Activated CD8-positive, alpha-beta T cell treated with anti-CD3 and anti-CD28 coated beads for 36 hours (primary cell): Measurements from ENCODE around the gene STK33. TPM values are rescaled to one million over a fixed set of nuclear protein-coding genes. Genes with fewer than 3 reads are reported as not detected.
A peak's percentile ranks its signal among the peaks of the same experiment; 100 is the strongest.

Experiments used
- ATAC-seq: fragments of 200-7000 bp; cut with Tn5 transposase; one replicate; pipeline ENCODE4 v1.10.0; 2021; ENCODE audit warnings: mild to moderate bottlenecking, moderate library complexity
- CTCF ChIA-PET: fragments of 350-600 bp; sonication (Branson Sonifier 250); formaldehyde crosslinking; loops from one replicate; lab custom pipeline; 2021; ENCODE audit warnings: antibody characterized with exemption; lab: Charles Lee
- POLR2A ChIA-PET: fragments of 350-600 bp; sonication (Branson Sonifier 250); formaldehyde crosslinking; loops from one replicate; lab custom pipeline; 2021; ENCODE audit warnings: antibody characterized with exemption; lab: Charles Lee
- DNase-seq: peaks from one replicate; pipeline ENCODE4 v3.0.0-alpha.2; 2020
- H3K27ac Mint-ChIP-seq: one replicate; pipeline ENCODE4 v1.8.0; 2021; ENCODE audit warnings: mild to moderate bottlenecking, mixed read lengths
- H3K27me3 Mint-ChIP-seq: one replicate; pipeline ENCODE4 v1.8.0; 2021; ENCODE audit warnings: mixed read lengths
- H3K36me3 Mint-ChIP-seq: one replicate; pipeline ENCODE4 v1.8.0; 2021; ENCODE audit warnings: low read depth, mixed read lengths
- H3K4me1 Mint-ChIP-seq: one replicate; pipeline ENCODE4 v1.8.0; 2021; ENCODE audit warnings: low read depth, mixed read lengths
- H3K4me3 Mint-ChIP-seq: one replicate; pipeline ENCODE4 v1.8.0; 2021; ENCODE audit warnings: mild to moderate bottlenecking, moderate library complexity, mixed read lengths
- H3K9me3 Mint-ChIP-seq: one replicate; pipeline ENCODE4 v1.8.0; 2021; ENCODE audit warnings: mixed read lengths
- CTCF ChIP-seq: fragments of 200-600 bp; IDR thresholded peaks from one replicate; pipeline ENCODE4 v1.8.0; 2022; ENCODE audit warnings: antibody characterized with exemption, mild to moderate bottlenecking
- intact Hi-C: fragments of 100-400 bp; cut with micrococcal nuclease; formaldehyde crosslinking; loops from one replicate; pipeline ENCODE4 v1.10.0; 2022
- total RNA-seq, 2 experiments: library from RNA; stranded (reverse); gene quantifications; one replicate each; pipeline ENCODE4 v1.2.3, GENCODE V29; 2021

Gene STK33
- 1 to 10 TPM; 1.3 to 3.6 TPM for total RNA-seq

GRCh38 chr11:8593935-8594909 is at the start of gene STK33:
Gene STK33 (minus strand): TSS chr11:8594228. CDS start chr11:8474905, 119,323 bp downstream.
- no peaks in the 10 kb centered on the region for H3K36me3 Mint-ChIP-seq
- intact Hi-C loops: no loop called here
- no peak within 1 kb of the TSS for H3K27ac Mint-ChIP-seq
- peaks cover 3% of the 10 kb centered on the region for H3K4me1 Mint-ChIP-seq
- H3K27me3 Mint-ChIP-seq: peaks cover 38% of the 10 kb centered on the region
- no peaks in the 10 kb centered on the region for H3K9me3 Mint-ChIP-seq
- no peak for TF ChIP-seq CTCF
- ChIA-PET CTCF (interaction anchor here (1.1 to 1.8 kb wide), 4 partner anchors 9 to 495 kb away, joined by 3 to 6 read pairs (median 4); no protein-coding TSS in a partner anchor), POLR2A (interaction anchor here (1.7 kb wide), 1 partner anchor 88 kb away, joined by 9 read pairs; the partner anchor contains the start of genes RPL27A and TRIM66)
- DNase-seq (peak; percentile 77), ATAC-seq (peak; percentile 94)
- H3K4me3 Mint-ChIP-seq: peak within 1 kb of the TSS; percentile 73

DNA sequence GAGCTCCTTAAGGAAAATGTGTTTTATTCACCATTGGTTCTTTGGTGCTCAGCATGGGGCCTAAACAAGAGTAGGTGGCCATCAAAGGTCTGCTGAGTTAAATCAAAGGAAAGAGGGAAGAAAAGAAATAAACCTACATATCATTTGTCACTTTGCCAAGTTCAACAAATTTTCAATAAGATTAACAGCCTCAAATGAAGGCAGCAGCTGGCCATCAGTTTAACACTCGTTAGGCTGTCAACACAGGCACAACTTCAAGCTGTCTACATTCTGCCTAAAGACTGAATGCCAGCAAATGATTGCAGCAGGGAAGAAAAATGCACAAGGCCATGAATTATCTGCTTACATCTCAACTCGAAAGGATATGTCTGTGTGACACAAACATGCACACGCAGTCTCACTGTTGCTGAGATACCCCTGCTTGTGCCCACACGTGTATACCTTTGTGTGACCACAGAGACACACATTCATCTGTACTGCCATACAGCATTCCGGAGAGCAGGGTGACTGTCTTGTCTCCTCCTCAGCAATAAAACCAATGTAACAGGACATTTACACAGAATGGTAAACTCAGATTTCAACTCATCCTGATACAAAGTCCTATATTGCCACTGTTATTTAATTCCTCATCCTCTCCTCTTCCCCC is 48.3 kb upstream of the STK33 start:
- ChIA-PET POLR2A (no interaction called here), CTCF (interaction anchor here (2.0 kb wide), 1 partner anchor 15 kb away, joined by 4 read pairs; no protein-coding TSS in a partner anchor)
- Mint-ChIP-seq H3K4me1 (peaks cover 11% of the 10 kb centered on the region), H3K36me3 (peaks cover 56% of the 10 kb centered on the region), H3K9me3 (no peaks in the 10 kb centered on the region), H3K4me3 (no peak overlapping the region), H3K27me3 (no peaks in the 10 kb centered on the region), H3K27ac (peak overlapping the region; percentile 12)
- ATAC-seq: no peak
- TF ChIP-seq CTCF: no peak
- DNase-seq: no peak
- intact Hi-C loops: no loop called here

DNA sequence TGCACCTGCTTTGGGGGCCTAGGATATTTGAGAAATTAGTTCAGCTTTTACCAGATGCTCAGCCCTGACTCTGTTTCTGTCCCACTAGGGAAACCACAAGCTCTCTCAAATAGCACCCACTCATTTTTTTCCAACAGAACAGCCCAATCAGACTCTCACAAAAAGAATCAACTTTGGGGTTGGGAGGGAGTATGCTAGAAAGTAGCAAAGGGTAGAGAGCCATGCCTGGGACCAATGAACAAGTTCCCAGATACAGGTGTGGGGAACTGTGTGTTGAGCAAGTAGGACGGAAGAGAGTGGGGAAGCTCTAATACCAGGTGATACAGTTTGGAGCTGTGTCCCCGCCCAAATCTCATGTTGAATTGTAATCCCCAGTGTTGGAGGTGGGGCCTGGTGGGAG is 47.3 kb upstream of the STK33 start:
- intact Hi-C loops: no loop called here
- Mint-ChIP-seq H3K9me3 (peaks cover 5% of the 10 kb centered on the region), H3K27me3 (no peaks in the 10 kb centered on the region), H3K4me1 (peaks cover 11% of the 10 kb centered on the region), H3K36me3 (peaks cover 58% of the 10 kb centered on the region), H3K27ac (peak overlapping the region; percentile 36), H3K4me3 (no peak overlapping the region)
- DNase-seq (peak; percentile 16), ATAC-seq (no peak)
- no peak for TF ChIP-seq CTCF
- ChIA-PET CTCF (no interaction called here), POLR2A (no interaction called here)

GRCh38 chr11:8640267-8640906 is 46.4 kb upstream of the STK33 start:
- no peak for TF ChIP-seq CTCF
- CTCF ChIA-PET: interaction anchor here (1.3 to 1.5 kb wide), 2 partner anchors 9 to 12 kb away, joined by 4 read pairs; no protein-coding TSS in a partner anchor
- POLR2A ChIA-PET: interaction anchor here (1.0 to 1.6 kb wide), 2 partner anchors 35 to 42 kb away, joined by 3 to 4 read pairs; no protein-coding TSS in a partner anchor
- Mint-ChIP-seq H3K9me3 (peaks cover 5% of the 10 kb centered on the region), H3K4me3 (no peak overlapping the region), H3K4me1 (peaks cover 11% of the 10 kb centered on the region), H3K36me3 (peaks cover 64% of the 10 kb centered on the region), H3K27ac (no peak overlapping the region), H3K27me3 (no peaks in the 10 kb centered on the region)
- intact Hi-C loops: no loop called here
- ATAC-seq (no peak), DNase-seq (no peak)
